Upper lobe of right lung (tissue), 1 donor: ENCODE data around the gene NT5DC4. TPM values are rescaled to one million over a fixed set of nuclear protein-coding genes. Genes with fewer than 3 reads are reported as not detected.

Source experiments
- ATAC-seq: fragments of 200-7000 bp; cut with Tn5 transposase; one replicate; pipeline ENCODE4 v1.9.1; 2020; ENCODE audit warnings: mild to moderate bottlenecking, moderate library complexity
- DNase-seq: peaks from one replicate; pipeline ENCODE4 v3.0.0-alpha.2; 2020
- H3K27ac ChIP-seq: fragments of 200-600 bp; one replicate; pipeline ENCODE4 v1.8.0; 2022
- H3K27me3 ChIP-seq: fragments of 200-600 bp; one replicate; pipeline ENCODE4 v1.8.0; 2022; ENCODE audit warnings: mild to moderate bottlenecking
- H3K36me3 ChIP-seq: fragments of 200-600 bp; one replicate; pipeline ENCODE4 v1.8.0; 2022
- H3K4me1 ChIP-seq: fragments of 200-600 bp; one replicate; pipeline ENCODE4 v1.8.0; 2022
- H3K4me3 ChIP-seq: fragments of 200-600 bp; one replicate; pipeline ENCODE4 v1.8.0; 2022; ENCODE audit warnings: mild to moderate bottlenecking
- H3K9me3 ChIP-seq: fragments of 200-600 bp; one replicate; pipeline ENCODE4 v1.8.0; 2022
- intact Hi-C: fragments of 100-400 bp; cut with DNase I; formaldehyde crosslinking; loops from one replicate; pipeline ENCODE4 v1.11.0; 2022
- total RNA-seq: library from RNA; stranded (reverse); fragmentation: NEBNext Ultra II Directional; extraction: Animal tissue kit (Norgen Biotek cat#: 25700); gene quantifications from one replicate; pipeline ENCODE4 v1.2.1, GENCODE V29; 2021
- TF ChIP-seq, protein P1 (sequence below): fragments of 200-600 bp; IDR thresholded peaks from one replicate; pipeline ENCODE4 v1.8.0; 2022; ENCODE audit warnings: antibody characterized with exemption
- donor health status: DM: no; HTN: yes; CAD: no; lungs with severe emphysema.

The NT5DC4 gene
- total RNA-seq, 1 donor from 2014 or later, result not detected

DNA sequence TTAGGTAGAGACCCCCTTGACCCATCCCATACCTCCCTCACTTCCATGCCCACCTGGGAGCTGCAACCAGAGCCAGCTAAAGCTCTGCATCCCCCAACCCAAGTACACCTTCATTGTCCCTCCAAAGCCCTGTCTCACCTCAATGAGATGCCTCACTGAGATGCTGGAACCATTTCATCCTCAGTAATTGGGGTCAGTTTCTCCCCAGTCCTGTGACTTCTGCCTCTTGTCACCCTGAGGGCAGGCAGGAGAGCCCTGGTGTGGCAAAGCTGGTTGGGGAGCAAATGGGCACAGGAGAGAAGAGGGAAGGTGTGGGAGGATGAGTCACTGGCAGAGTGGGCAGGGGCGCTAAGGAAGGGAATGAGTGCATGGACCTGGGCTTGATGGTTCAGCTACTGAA is 27.9 kb upstream of the NT5DC4 start:
- Histone ChIP-seq H3K4me1 (peaks cover 17% of the 10 kb centered on the region), H3K36me3 (no peaks in the 10 kb centered on the region), H3K27me3 (no peaks in the 10 kb centered on the region), H3K9me3 (no peaks in the 10 kb centered on the region), H3K27ac (peak overlapping the region; percentile 51), H3K4me3 (no peak overlapping the region)
- DNase-seq (no peak), ATAC-seq (peak; percentile 51)
- TF ChIP-seq, protein P1, sequence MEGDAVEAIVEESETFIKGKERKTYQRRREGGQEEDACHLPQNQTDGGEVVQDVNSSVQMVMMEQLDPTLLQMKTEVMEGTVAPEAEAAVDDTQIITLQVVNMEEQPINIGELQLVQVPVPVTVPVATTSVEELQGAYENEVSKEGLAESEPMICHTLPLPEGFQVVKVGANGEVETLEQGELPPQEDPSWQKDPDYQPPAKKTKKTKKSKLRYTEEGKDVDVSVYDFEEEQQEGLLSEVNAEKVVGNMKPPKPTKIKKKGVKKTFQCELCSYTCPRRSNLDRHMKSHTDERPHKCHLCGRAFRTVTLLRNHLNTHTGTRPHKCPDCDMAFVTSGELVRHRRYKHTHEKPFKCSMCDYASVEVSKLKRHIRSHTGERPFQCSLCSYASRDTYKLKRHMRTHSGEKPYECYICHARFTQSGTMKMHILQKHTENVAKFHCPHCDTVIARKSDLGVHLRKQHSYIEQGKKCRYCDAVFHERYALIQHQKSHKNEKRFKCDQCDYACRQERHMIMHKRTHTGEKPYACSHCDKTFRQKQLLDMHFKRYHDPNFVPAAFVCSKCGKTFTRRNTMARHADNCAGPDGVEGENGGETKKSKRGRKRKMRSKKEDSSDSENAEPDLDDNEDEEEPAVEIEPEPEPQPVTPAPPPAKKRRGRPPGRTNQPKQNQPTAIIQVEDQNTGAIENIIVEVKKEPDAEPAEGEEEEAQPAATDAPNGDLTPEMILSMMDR, result no peak
- intact Hi-C loops, result no loop called here

DNA sequence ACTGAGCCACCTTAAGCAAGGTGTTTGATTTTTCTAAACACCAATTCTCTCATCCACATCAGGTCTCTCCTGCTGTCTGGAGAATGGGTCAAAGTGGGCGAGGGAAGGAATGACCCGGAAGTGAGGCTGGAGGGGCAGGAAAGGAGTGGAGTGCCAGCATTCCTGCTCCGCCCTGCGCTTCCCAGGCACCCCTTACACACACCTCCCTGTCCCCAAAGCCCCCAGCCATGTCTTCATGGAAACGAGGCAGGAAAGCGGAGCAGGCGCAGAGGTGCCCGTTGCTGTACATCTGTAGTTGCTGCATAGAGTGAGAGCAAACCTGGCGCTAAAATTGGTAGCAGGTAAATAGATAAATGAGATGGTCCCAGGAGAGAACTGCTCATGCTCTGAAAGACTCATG is 27.2 kb upstream of the NT5DC4 start:
- ATAC-seq, result no peak
- Histone ChIP-seq H3K27ac (no peak overlapping the region), H3K27me3 (no peaks in the 10 kb centered on the region), H3K36me3 (no peaks in the 10 kb centered on the region), H3K9me3 (no peaks in the 10 kb centered on the region), H3K4me3 (no peak overlapping the region), H3K4me1 (peaks cover 17% of the 10 kb centered on the region)
- intact Hi-C loops, result no loop called here
- DNase-seq, result no peak
- TF ChIP-seq, protein P1, result no peak

DNA sequence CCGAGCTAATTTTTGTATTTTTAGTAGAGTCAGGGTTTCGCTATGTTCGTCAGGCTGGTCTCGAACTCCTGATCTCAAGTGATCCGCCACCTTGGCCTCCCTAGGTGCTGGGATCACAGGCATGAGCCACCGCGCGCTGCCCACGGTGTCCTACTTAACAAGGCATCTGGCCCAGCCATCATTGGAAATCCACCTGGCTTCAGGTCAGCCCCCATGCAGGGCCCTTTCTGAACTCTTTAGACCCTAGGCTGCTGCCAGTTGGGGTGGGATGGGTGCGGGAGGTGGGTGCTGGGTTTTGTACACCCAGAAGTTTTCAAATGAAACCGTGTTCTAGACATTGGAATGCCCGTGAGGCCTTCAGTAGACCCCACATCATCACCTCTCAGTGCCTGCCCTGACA is 26.6 kb upstream of the NT5DC4 start:
- H3K36me3 ChIP-seq, result no peaks in the 10 kb centered on the region
- intact Hi-C loops, result no loop called here
- TF ChIP-seq, protein P1, result no peak
- H3K27ac ChIP-seq, result no peak overlapping the region
- peaks cover 17% of the 10 kb centered on the region for H3K4me1 ChIP-seq
- no peaks in the 10 kb centered on the region for H3K27me3 ChIP-seq
- DNase-seq, result no peak
- H3K4me3 ChIP-seq, result no peak overlapping the region
- no peak for ATAC-seq
- H3K9me3 ChIP-seq, result no peaks in the 10 kb centered on the region

DNA sequence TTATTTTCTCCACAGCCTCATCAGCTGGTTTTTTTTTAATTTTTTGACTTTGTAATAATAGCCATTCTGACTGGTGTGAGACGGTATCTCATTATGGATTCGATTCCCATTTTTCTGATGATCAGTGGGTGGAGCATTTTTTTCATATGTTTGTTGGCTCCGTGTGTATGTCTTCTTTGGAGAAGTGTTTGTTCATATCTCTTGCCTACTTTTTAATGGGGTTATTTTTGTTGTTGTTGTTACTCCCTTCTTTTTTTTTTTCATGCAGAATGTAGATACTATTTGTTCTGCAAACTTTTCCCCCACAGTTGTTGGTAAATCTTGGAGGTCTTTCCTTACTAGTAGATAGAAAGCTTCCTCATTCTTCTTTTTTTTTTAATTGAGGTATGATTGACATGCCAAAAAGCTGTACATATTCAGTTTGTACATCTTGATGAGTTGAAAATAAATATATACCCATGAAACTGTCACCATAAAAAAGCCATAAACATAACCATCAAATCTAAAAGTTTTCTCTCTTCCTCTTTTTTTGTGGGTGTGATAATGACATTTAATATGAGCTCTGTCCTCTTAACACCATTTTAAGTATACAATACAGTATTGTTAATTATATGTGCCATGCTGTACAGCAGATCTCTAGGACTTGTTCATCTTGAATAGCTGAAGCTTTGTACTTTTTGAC is 21.8 kb upstream of the NT5DC4 start:
- ATAC-seq, result no peak
- H3K9me3 ChIP-seq, result no peaks in the 10 kb centered on the region
- TF ChIP-seq, protein P1, result no peak
- no peak for DNase-seq
- peak overlapping the region; percentile 6 for H3K27ac ChIP-seq
- intact Hi-C loops, result no loop called here
- no peaks in the 10 kb centered on the region for H3K36me3 ChIP-seq
- no peaks in the 10 kb centered on the region for H3K27me3 ChIP-seq
- no peak overlapping the region for H3K4me3 ChIP-seq
- peaks cover 6% of the 10 kb centered on the region for H3K4me1 ChIP-seq

DNA sequence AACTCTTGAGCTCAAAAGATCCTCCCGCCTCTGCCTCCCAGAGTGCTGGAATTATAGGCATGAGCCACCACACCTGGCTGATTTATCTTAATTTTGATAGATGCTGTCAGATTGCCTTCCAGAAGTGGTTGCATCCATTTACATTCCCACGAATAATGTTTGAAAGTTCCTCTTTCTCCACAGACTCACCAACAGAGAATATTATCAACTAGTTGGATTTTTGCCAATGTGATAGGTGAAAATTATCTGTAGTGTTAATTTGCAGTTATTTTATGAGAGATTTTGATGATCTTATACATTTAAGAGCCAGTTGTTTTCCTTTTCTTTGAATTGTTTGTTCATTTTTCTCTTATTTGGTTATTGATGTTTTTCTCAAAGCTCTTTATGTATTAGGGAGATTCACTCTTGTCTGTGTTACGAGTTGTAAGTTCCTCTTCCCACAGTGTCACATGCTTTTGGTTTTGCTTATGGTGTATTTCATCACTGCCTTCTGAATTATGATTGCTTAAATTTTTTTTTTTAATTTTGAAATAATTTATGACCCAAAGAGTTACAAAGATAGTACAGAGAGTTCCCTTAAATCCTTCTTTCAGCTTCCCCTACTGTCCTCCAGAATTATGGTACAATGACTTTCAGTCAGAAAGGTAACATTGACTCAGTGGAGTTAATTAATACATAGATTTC is 20.7 kb upstream of the NT5DC4 start:
- Histone ChIP-seq H3K9me3 (no peaks in the 10 kb centered on the region), H3K4me1 (peaks cover 6% of the 10 kb centered on the region), H3K27ac (peak overlapping the region; percentile 53), H3K27me3 (no peaks in the 10 kb centered on the region), H3K4me3 (no peak overlapping the region), H3K36me3 (no peaks in the 10 kb centered on the region)
- intact Hi-C loops, result no loop called here
- ATAC-seq, result peak; percentile 71
- no peak for DNase-seq
- TF ChIP-seq, protein P1, result no peak
